ENCODE measurements around the gene SENP3.

Gene SENP3

DNA sequence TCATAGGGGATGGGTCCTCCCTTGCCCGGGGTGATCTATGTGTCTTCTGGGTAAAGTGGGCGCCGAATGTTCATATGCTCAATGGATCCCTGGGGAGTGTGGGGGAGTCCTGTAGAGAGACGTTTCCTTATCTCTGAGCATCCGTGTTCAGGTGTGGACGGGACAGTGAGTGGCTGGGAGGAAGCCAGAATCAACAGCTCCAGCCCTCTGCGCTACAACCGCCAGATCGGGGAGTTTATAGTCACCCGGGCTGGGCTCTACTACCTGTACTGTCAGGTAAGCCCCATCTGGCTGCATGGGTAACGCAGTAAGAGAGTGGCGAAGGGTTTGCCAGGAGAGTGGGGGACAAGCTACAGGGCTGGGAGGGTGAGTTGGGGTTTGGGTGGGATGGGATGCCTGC, 5.1 kb upstream of the SENP3 start:
- DNase-seq (ENCODE audit: low read depth), result no peak

DNA sequence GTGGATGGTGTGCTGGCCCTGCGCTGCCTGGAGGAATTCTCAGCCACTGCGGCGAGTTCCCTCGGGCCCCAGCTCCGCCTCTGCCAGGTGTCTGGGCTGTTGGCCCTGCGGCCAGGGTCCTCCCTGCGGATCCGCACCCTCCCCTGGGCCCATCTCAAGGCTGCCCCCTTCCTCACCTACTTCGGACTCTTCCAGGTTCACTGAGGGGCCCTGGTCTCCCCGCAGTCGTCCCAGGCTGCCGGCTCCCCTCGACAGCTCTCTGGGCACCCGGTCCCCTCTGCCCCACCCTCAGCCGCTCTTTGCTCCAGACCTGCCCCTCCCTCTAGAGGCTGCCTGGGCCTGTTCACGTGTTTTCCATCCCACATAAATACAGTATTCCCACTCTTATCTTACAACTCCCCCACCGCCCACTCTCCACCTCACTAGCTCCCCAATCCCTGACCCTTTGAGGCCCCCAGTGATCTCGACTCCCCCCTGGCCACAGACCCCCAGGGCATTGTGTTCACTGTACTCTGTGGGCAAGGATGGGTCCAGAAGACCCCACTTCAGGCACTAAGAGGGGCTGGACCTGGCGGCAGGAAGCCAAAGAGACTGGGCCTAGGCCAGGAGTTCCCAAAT, 4.5 kb upstream of the SENP3 start:
- DNase-seq (ENCODE audit: low read depth), result no peak

DNA sequence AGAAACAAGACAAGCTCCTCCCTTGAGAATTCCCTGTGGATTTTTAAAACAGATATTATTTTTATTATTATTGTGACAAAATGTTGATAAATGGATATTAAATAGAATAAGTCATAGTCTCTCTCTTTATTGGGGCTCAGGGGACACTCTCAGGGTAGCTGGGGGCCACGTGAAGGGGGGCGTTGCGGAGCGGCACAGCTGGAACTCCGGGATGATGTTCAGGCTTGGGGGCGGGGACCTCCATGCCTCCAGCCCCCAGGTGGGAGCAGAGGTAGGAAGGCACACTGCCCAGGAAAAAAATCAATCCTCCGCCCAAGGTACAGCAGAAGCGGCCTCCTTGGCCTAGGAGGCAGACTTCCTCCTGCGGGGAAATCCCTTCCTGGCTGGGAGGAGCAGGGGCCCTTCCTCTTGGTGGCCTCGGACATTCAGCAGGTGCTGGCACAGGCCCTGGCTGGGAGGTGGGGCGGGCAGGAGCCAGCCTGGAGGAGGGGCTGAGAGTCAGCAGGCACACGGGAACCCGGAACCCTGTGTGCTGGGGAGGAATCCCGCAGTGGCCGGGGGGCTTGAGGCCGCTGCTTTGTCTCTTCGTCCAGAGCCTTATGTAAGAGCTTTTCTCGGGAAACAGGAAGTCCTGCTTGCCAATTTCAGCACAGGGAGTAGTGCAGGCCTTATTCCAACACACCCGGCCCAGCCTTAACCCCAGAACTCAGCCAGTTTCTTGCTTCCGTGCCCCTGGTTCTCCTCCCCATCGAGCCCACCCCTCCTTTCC, 3.8 kb upstream of the SENP3 start:
- peak; percentile 68 for DNase-seq (ENCODE audit: low read depth)

DNA sequence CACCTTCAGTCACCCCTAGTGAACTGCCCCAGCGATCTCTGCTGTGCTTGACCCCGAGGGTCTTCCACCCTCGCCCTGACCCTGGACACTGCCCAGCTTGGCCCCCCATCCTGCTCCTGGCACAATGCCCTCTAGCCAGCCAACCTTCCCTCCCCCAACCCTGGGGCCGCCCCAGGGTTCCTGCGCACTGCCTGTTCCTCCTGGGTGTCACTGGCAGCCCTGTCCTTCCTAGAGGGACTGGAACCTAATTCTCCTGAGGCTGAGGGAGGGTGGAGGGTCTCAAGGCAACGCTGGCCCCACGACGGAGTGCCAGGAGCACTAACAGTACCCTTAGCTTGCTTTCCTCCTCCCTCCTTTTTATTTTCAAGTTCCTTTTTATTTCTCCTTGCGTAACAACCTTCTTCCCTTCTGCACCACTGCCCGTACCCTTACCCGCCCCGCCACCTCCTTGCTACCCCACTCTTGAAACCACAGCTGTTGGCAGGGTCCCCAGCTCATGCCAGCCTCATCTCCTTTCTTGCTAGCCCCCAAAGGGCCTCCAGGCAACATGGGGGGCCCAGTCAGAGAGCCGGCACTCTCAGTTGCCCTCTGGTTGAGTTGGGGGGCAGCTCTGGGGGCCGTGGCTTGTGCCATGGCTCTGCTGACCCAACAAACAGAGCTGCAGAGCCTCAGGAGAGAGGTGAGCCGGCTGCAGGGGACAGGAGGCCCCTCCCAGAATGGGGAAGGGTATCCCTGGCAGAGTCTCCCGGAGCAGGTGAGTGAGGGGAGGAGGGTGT, 3.0 kb upstream of the SENP3 start, which contains the start of gene TNFSF13:
Gene TNFSF13 (plus strand): TSS at position 207 of the 776 bp plus-strand sequence. CDS start 290 bp downstream, at position 497.
- DNase-seq (ENCODE audit: low read depth), result no peak

DNA sequence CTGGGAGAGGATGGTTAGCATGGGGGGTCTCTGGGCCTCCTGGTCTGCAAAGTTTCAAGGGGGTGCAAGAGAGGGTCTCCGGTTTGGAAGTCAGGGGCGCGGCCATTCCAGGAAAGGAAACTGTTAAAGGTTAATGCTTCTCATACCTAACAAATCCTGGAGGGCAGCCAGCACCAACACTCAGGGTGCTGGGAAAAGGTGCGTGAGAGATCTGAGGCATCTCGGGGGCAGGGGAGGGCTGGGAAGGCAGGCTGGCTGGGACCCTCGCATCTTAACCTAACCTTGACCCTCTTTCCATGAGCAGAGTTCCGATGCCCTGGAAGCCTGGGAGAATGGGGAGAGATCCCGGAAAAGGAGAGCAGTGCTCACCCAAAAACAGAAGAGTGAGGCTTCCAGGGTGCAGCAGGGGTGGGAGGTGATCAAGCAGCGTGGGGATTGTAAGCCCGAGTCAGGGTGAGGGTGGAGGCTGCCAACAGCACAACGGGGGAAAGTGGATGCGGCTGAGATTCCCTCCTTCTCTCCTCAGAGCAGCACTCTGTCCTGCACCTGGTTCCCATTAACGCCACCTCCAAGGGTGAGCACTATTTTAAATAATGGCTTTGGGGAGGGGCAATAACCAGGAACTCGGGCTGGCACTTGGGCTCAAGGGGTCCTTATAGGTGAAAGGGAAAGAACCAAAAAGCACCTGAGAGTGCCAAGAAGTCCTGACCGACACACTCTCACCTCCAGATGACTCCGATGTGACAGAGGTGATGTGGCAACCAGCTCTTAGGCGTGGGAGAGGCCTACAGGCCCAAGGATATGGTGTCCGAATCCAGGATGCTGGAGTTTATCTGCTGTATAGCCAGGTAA, 2.2 kb upstream of the SENP3 start:
- no peak for DNase-seq (ENCODE audit: low read depth)

DNA sequence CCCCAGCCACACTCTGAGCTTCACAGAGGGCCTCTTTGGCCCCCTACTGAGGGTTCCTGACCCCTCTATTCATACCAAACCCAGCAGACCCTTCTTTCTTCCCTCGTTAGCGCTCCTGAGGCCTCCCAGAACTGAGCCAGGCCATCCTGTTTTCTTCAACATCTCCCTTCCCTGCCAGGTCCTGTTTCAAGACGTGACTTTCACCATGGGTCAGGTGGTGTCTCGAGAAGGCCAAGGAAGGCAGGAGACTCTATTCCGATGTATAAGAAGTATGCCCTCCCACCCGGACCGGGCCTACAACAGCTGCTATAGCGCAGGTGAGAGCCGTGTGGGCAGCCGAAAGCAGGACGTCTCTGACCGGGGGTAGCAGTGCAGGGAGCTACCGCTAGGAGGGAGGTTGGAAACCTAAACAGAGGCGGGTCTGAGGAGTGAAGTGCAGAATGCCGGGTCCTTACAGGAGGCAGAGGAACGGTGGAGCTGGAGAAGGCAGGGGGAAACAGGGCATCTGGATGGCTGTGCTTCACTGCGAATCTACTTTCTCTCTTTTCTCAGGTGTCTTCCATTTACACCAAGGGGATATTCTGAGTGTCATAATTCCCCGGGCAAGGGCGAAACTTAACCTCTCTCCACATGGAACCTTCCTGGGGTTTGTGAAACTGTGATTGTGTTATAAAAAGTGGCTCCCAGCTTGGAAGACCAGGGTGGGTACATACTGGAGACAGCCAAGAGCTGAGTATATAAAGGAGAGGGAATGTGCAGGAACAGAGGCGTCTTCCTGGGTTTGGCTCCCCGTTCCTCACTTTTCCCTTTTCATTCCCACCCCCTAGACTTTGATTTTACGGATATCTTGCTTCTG, 1.3 kb upstream of the SENP3 start:
- no peak for DNase-seq (ENCODE audit: low read depth)

DNA sequence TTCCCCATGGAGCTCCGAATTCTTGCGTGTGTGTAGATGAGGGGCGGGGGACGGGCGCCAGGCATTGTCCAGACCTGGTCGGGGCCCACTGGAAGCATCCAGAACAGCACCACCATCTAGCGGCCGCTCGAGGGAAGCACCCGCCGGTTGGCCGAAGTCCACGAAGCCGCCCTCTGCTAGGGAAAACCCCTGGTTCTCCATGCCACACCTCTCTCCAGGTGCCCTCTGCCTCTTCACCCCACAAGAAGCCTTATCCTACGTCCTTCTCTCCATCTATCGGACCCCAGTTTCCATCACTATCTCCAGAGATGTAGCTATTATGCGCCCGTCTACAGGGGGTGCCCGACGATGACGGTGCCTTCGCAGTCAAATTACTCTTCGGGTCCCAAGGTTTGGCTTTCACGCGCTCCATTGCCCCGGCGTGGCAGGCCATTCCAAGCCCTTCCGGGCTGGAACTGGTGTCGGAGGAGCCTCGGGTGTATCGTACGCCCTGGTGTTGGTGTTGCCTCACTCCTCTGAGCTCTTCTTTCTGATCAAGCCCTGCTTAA, 617 bp upstream of the SENP3 start:
- no peak for DNase-seq (ENCODE audit: low read depth)

DNA sequence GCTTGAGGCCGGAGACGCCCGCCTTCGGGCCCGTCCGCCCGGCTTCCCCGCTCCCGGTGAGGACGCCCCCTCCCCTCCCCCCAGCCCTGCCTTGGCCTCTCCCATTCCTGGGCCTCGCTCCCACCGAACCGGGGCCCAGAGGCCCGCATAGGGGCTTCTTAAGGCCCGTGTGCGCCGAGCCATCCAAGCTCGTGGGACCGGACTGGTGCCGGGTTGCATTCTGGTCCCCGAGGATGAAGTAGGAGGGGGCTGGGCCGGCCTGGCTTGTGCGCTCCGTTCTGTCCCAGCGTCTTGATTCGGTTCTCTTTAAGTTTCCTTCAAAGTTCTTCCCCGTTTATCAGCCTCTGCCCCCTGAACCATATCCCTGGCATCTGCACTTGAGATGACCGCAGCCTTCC, 488 bp downstream of the SENP3 start:
- no peak for DNase-seq (ENCODE audit: low read depth)

DNA sequence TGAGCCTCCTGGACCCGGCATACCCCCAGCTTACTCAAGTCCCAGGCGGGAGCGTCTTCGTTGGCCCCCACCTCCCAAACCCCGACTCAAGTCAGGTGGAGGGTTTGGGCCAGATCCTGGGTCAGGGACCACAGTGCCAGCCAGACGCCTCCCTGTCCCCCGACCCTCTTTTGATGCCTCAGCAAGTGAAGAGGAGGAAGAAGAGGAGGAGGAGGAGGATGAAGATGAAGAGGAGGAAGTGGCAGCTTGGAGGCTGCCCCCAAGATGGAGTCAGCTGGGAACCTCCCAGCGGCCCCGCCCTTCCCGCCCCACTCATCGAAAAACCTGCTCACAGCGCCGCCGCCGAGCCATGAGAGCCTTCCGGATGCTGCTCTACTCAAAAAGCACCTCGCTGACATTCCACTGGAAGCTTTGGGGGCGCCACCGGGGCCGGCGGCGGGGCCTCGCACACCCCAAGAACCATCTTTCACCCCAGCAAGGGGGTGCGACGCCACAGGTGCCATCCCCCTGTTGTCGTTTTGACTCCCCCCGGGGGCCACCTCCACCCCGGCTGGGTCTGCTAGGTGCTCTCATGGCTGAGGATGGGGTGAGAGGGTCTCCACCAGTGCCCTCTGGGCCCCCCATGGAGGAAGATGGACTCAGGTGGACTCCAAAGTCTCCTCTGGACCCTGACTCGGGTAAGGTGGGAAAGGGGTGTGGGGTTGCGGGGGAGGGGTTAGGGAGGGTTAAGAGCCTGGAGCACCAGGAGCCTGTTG, 1.6 kb downstream of the SENP3 start:
- no peak for DNase-seq (ENCODE audit: low read depth)

DNA sequence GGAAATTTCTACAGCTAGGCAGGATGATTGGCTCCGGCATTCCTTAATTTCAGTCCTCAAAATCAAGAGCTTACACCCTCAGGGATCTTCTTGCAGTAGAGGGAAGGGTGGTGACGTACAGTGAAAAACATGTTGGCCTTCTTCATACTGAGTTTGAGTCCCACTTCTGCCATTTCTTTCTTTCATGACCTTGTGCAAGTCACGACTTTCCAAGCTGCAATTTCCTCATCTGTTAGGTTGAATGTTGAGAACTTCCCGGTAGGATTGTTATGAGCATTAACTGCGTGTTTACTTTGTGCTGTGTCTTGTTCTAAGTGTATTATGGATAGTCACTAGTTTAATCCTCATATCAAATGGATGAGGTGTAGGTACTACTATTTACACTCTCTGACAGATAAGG, 7.9 kb downstream of the SENP3 start:
- no peak for DNase-seq (ENCODE audit: low read depth)

DNA sequence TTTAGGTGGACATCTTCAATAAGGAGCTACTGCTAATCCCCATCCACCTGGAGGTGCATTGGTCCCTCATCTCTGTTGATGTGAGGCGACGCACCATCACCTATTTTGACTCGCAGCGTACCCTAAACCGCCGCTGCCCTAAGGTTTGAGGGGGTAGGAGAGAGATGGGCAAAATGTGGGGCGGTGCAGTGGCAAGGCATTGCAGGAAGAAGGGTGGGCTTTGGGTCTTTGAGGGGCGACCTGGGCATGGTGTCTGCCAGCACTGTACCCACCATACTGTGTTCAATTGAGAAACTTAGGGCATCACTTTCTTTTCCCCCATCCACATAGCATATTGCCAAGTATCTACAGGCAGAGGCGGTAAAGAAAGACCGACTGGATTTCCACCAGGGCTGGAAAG, 8.6 kb downstream of the SENP3 start:
- no peak for DNase-seq (ENCODE audit: low read depth)

DNA sequence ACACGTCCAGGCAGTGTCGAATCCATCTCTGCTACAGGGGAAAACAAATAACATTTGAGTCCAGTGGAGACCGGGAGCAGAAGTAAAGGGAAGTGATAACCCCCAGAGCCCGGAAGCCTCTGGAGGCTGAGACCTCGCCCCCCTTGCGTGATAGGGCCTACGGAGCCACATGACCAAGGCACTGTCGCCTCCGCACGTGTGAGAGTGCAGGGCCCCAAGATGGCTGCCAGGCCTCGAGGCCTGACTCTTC, 10.5 kb downstream of the SENP3 start:
- DNase-seq (ENCODE audit: low read depth), result no peak

DNA sequence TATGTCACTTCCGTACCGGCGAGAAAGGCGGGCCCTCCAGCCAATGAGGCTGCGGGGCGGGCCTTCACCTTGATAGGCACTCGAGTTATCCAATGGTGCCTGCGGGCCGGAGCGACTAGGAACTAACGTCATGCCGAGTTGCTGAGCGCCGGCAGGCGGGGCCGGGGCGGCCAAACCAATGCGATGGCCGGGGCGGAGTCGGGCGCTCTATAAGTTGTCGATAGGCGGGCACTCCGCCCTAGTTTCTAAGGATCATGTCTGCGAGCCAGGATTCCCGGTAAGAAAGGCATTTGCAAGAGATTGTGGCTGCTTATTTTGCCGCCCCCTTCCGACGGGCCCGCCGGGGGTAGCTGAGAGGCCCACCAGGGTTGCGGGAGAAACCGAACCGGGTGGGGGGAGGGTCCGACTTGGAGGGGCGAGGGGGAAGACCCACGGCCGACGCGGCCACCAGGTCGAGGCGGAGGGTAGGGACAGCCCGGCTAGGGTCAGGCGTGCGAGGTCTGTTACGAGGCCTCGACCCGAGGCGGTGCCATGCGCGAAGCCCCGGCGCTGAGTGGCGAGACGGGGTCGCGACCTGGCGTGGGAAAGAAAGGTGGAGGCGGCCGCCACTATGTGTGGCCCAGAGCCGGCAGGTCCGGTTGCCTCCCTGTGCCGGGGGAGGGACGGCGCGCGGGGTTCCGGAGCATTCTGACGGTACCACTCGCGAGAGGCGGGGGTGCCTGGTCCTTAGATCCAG, 11.0 kb downstream of the SENP3 start:
- peak; percentile 90 for DNase-seq (ENCODE audit: low read depth)

DNA sequence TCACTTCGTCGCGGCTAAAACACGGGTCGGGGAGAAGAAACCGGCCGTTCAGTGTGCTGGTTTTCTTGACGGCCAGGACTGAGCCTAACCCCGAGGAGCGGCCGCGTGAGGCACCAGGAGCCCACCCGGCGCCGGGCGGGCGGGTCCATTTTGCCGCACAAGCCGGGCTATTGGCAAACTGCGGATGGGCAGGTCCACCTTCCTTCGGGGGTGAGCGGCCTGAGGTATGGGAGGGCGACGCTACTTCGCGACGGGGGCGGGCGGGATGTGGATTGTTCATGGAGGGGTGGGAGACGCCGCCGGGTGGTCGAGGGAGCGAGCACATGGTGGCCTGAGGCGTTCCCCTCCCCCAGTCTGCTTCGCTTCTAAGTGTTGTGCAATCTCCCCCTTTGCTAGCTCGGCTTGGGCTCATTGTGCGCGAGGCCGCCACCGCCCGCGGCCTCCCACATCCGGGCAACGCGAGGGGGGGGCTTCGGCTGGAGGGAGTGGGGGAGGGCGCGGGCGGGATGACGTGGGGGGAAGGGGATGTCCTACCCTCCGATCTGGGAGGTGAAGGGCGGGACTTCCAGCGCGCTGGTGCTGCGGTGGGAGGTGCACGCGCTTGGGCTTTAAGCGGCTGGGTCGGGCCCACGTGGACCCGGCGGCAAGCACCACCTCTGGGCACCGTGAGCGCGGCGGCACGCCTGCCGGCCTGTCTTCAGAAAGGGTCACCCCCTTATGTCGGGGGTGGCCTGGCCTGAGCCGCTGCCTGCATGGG, 11.8 kb downstream of the SENP3 start:
- peak; percentile 62 for DNase-seq (ENCODE audit: low read depth)

DNA sequence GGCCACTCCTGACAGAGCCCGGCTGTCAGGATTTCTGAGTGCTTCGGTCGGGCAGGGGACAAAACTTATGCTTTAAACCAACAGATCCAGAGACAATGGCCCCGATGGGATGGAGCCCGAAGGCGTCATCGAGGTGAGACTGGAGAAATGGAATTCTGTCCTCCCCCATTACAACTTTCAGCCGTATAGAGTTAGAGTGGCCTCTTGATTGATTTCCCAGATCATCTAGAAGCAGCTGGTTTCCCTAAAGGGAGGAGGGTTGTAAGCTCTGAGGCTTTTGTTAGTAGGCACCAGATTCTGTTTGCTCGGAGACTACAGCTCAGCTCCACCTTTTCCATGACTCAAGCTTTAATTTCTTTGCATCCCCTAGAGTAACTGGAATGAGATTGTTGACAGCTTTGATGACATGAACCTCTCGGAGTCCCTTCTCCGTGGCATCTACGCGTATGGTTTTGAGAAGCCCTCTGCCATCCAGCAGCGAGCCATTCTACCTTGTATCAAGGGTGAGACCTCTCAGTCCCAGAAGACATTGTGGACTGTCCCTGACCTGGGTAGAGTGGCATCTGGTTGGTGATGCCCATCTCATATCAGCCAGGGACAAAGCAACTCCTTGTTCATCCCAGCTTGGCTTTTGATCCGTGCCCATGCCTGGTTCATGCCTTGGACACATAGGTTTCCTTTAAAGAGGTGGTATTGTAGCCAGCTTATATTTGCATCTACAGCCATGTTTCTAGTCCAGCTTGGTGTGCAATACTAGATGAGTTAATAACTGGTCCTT, 12.6 kb downstream of the SENP3 start:
- DNase-seq (ENCODE audit: low read depth), result no peak

DNA sequence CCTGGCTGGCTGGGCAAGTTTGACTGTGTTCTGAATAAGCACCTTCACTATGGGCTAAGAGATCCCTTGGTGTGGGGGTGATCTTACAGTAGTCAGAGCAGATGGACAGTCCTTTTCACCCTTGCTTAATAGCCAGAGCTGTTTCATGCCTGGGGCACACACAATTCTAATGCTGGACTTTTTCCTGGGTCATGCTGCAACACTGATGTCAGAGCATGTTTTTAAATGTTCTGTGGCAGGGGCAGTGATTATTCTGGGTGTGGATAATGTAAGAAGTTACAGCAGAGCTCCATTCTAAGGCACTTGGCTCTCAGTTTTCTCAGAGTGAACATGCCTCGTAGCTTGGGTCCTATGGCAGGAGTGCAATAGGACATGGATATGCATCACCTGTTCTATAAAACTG, 13.8 kb downstream of the SENP3 start:
- DNase-seq (ENCODE audit: low read depth), result no peak

DNA sequence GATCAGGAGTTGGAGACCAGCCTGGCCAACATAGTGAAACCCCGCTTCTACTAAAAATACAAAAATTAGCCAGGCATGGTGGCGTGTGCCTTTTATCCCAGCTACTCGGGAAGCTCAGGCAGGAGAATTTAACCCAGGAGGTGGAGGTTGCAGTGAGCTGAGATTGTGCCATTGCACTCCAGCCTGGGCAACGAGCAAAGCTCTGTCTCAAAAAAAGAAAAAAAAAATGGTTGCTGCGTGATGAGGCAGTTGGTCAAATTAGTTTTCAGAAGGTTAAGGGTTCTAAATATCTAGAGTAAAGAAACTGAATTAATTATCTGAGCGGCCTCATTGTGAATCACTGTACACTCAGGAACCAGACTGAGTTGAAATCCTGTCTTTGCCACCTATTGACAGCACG, 14.2 kb downstream of the SENP3 start:
- DNase-seq (ENCODE audit: low read depth), result no peak

DNA sequence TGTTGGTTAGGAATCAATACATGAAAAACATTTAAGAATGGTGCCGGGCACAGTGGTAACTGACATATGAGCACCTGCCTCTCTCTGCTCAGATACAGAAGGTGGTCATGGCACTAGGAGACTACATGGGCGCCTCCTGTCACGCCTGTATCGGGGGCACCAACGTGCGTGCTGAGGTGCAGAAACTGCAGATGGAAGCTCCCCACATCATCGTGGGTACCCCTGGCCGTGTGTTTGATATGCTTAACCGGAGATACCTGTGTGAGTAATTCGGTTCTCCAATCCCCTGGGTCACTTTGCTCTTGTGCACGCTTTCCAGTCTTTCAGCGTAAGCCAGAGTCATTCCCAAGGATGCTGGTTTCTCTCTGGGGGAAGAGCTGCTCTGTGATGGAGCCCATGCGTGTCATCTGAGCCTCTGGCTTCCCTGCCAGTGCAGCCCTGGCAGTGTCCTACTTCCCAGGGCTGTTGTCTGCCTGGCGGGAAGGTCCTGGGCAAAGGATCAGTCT, 14.8 kb downstream of the SENP3 start:
- no peak for DNase-seq (ENCODE audit: low read depth)

All from CMK (cell line).